Measurements from ENCODE around the gene PLIN3.
"Not testable (repeated sequence)": the region's sequence is repeated elsewhere in the genome, so short reads cannot be mapped to it uniquely, and the experiment has no call there.

Gene PLIN3

DNA sequence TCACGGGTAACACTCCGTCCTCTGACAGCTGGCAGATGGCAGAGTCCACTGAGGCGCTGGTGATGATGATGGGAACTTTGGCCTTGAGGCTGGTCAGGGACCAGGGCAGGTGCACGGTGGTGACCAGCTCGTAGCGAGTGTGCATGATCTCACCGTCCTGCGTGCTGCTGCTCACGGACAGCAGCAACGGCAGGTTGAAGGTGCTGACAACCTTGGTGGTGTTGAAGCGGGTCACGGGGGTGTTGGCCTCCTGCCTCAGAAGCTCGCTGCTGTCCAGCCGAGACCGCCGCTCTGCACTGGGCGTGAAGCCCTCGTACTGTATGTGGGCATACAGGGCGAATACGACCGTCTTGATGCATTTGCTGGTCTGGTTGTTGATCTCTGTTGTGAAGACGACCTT, 23.6 kb upstream of the PLIN3 start:
- DNase-seq (ENCODE audit: low read depth) = no peak

DNA sequence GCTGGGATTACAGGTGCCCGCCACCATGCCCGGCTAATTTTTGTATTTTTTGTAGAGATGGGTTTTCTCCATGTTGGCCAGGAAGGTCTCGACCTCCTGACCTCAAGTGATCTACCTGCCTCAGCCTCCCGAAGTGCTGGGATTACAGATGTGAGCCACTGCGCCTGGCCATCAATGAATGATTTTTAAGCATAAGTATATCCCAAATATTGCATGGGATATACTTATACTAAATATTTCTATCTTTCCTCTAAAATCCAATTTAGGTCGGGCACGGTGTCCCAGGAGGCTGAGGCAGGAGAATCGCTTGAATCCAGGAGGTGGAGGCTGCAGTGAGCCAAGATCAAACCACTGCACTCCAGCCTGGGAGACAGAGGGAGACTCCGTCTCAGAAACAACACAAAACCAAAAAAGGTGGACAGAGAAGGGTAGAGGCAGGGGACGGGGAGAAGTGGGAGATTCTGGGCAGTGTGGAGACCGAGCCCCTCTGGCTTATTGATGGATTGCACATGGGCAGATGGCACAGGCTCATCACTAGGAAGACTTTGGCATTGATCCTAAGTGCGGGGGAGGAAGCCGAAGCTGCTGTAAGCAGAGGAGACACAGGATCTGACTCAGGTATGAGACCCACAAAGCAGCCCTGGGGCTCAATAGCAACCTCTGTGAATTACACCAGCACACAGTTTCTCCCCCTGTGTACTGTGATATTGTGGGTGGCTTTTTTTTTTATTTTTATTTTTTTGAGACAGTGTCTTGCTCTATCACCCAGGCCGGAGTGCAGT, 21.8 kb upstream of the PLIN3 start:
- peak; percentile 99 for DNase-seq (ENCODE audit: low read depth)

GRCh38 chr19:4887803-4888202, 20.3 kb upstream of the PLIN3 start:
- not testable (repeated sequence) for DNase-seq (ENCODE audit: low read depth)

DNA sequence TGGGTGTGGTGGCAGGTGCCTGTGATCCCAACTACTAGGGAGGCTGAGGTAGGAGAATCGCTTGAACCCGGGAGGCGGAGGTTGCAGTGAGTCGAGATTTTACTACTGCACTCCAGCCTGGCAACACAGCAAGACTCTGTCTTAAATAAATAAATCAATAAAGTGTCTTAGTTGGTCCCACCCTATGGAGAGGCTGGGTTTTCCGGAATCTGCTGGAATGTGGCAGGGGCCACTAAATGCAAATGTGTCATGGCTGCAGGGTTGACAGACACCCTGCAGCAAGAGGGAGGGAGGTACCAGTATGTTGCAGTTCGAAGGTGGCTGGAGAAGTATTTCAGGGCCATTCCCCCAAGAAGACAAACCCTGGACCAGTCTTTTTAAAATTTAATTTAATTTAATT, 17.5 kb upstream of the PLIN3 start:
- not testable (repeated sequence) for DNase-seq (ENCODE audit: low read depth)

DNA sequence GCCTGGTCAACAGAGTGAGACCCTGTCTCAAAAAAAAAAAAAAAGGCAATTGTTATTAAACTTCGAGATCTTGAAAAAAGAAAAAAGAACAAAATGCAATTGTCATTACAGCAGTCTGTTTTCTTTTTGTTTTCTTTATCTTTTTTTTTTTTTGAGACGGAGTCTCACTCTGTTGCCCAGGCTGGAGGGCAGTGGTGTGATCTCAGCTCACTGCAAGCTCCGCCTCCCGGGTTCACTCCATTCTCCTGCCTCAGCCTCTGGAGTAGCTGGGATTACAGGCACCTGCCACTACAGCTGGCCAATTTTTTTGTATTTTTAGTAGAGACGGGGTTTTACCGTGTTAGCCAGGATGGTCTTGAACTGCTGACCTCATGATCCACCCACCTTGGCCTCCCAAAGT, 15.4 kb upstream of the PLIN3 start:
- DNase-seq (ENCODE audit: low read depth) = not testable (repeated sequence)

- DNase-seq (ENCODE audit: low read depth) = no peak
Observed at GRCh38 chr19:4879041-4879440, 11.6 kb upstream of the PLIN3 start.

DNA sequence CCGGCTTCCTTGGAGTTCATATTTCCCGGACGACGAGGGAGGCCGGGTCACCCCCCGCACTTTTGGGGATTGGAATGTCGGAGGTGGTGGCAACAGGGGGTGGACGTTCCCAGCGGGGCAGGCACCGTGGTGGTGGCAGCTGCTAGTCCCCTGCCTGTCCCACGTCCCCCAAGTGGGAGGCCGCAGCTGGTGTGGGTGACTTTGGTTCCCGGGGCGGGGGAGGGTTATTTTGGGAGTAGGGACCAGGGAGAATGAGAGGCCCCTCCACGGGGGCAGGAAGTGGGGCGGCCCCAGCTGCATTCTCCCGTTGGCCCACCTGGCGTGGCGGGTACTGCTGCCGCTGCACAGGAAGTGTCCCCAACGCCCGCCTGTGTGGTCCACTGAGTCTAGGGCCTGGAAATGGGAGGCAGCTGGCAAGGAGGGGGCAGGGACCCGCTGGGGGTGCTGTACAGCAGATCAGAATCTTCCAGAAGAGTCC, 11.1 kb upstream of the PLIN3 start:
- no peak for DNase-seq (ENCODE audit: low read depth)

DNA sequence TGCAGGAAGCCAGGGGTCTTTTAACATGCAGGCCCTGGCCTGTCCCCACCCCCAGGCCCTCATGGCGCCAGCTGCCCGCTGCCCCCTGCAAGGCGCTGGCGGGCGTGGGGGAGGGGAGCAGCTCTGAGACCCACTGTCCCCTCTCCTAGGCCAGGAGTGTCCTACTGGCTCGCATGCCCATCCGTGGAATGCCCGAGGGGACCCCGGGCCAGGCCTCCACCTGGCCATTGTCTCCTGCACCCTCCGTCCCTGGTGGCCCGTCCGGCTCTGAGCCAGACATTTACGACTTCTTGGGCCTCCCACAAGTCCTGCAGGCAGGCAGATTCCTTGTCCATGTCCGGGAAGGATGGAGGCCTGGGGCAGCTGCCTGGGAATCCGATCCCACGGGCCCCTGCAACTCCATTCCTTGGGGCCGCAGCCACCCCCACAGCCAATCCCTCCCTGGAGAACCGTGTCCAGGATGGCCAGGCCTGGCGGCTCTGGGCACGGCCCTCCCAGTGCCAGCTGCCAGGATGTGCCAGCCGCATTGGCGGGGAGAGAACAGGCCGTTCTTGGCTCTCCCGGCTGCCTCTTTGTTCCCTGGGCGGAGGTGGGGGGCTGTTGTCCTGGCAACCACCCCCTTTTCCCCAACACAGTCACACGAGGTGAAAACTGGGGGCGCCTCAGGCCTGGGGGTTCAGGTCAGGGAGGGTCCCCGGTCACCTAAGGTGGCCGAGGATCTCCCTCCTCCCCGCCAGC, 10.5 kb upstream of the PLIN3 start:
- no peak for DNase-seq (ENCODE audit: low read depth)

GRCh38 chr19:4873930-4874329, 6.5 kb upstream of the PLIN3 start:
- no peak for DNase-seq (ENCODE audit: low read depth)

DNA sequence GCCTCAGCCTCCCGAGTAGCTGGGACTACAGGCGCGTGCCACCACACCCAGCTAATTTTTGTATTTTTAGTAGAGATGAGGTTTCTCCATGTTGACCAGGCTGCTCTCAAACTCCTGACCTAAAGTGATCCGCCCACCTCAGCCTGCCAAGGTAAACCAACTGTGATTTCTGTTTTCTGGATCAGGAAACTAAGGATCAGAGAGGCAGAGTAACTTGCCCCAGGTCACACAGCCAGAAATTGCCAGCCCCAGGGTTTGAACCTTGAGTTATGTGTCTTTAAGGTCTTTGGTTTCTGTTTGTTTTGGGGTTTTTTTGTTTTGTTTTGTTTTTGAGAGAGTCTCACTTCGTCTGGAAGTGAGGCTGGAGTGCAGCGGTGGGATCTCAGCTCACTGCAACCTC, 4.2 kb upstream of the PLIN3 start:
- DNase-seq (ENCODE audit: low read depth) = no peak

GRCh38 chr19:4870025-4870700, 2.7 kb upstream of the PLIN3 start:
- peak; percentile 99 for DNase-seq (ENCODE audit: low read depth)

GRCh38 chr19:4868286-4868834, 893 bp upstream of the PLIN3 start:
- DNase-seq (ENCODE audit: low read depth) = no peak

- DNase-seq (ENCODE audit: low read depth) = peak; percentile 63
Observed at GRCh38 chr19:4866595-4867424, 657 bp downstream of the PLIN3 start.

- DNase-seq (ENCODE audit: low read depth) = no peak
Observed at GRCh38 chr19:4861147-4861546, 6.3 kb downstream of the PLIN3 start.

DNA sequence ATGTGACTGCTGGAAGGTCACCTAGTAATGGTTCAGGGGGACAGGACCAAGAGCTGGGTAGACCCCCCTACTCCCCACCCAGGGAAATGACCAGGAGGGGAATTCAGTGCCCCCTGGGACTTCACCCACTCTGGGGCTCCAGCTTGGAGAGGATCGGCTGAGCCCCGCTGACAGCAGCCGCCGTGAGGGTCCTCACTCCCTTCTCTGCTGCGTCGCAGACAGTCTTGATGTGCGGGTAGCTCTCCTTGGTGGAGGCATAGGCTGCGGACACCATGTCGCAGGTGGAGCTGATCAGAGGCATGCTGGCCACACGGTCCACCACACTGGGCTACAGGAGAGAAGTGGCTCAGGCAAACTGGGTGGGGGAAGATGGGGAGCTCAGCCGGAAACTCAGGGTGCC, 7.8 kb downstream of the PLIN3 start:
- no peak for DNase-seq (ENCODE audit: low read depth)

GRCh38 chr19:4856468-4856867, 11.0 kb downstream of the PLIN3 start:
- not testable (repeated sequence) for DNase-seq (ENCODE audit: low read depth)

DNA sequence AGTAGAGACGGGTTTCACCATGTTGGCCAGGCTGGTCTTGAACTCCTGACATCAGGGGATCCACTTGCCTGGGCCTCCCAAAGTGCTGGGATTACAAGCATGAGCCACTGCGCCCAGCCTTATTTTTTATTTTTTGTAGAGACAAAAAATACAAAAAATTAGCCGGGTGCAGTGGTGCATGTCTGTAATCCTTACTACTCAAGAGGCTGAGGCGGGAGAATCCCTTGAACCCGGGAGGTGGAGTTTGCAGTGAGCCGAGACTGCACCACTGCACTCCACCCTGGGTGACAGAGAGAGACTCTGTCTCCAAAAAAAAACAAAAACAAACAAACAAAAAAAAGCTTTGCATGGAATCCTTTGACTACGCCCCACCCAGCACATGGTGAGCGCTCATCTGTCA, 14.0 kb downstream of the PLIN3 start:
- DNase-seq (ENCODE audit: low read depth) = not testable (repeated sequence)

DNA sequence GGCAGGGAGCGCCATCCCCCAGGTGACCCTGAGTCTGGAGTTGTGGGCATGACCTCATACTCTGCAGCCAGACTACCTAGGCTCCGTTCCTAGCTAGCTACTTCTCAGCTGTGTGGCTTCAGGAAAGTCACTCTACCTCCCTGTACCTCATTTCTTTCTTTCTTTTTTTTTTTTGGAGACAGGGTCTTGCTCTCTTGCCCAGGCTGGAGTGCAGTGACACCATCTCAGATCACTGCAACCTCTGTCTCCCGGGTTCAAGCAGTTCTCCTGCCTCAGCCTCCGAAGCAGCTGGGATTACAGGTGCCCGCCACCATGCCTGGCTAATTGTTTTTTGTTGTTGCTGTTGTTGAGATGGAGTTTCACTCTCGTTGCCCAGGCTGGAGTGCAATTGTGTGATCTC, 15.0 kb downstream of the PLIN3 start:
- no peak for DNase-seq (ENCODE audit: low read depth)

GRCh38 chr19:4851551-4852290, 15.7 kb downstream of the PLIN3 start:
- peak; percentile 67 for DNase-seq (ENCODE audit: low read depth)

DNA sequence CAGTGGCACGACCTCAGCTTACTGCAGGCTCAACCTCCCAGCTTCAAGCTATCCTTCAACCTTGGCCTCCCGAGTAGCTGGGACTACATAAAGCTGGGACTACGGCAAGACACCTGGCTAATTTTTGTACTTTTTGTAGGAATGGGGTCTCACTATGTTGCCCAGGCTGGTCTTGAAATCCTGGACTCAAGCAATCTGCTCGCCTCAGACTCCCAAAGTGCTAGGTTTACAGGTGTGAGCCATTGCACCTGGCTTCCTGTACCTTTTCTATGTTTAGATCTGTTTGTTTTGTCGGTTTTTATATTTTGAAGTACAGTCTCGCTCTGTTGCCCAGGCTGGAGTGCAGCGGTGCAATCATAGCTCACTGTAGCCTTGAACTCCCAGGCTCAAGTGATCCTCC, 18.4 kb downstream of the PLIN3 start:
- no peak for DNase-seq (ENCODE audit: low read depth)

All from ELR (cell line).